HepG2 (cell line): ENCODE results near the gene CDIP1. TPM values are rescaled to one million over a fixed set of nuclear protein-coding genes. Genes with fewer than 3 reads are reported as not detected.
A peak's percentile ranks its signal among the peaks of the same experiment; 100 is the strongest.

Experiments
- ATF6 ChIP-seq: sonication (generic); formaldehyde crosslinking; conservative IDR thresholded peaks from 2 replicates; pipeline ENCODE4 v1.4.0; 2020; ENCODE audit warnings: missing genetic modification reagents
- CAMTA2 ChIP-seq: sonication (generic); formaldehyde crosslinking; IDR thresholded peaks from 2 replicates; pipeline ENCODE4 v1.4.0; 2020; ENCODE audit warnings: mild to moderate bottlenecking, missing genetic modification reagents, borderline replicate concordance
- EHMT2 ChIP-seq: fragments of 200-600 bp; sonication (generic); IDR thresholded peaks from 2 replicates; pipeline ENCODE4 v1.7.0; 2017; ENCODE audit warnings: antibody characterized with exemption, low read depth, low read length, borderline replicate concordance
- FOXK1 ChIP-seq: sonication (generic); formaldehyde crosslinking; IDR thresholded peaks from 2 replicates; pipeline ENCODE4 v1.4.0; 2020; ENCODE audit warnings: low read depth, missing genetic modification reagents, borderline replicate concordance
- HES4 ChIP-seq: sonication (generic); formaldehyde crosslinking; IDR thresholded peaks from 2 replicates; pipeline ENCODE4 v1.9.0; 2021; ENCODE audit warnings: mild to moderate bottlenecking, missing genetic modification reagents, borderline replicate concordance
- KAT8 ChIP-seq: IDR thresholded peaks from 2 replicates; pipeline ENCODE4 v1.6.1; 2016; ENCODE audit warnings: missing genetic modification reagents, missing compliant biosample characterization
- NCOA5 ChIP-seq: sonication (generic); formaldehyde crosslinking; IDR thresholded peaks from 2 replicates; pipeline ENCODE4 v1.4.0; 2020; ENCODE audit warnings: missing genetic modification reagents
- PCBP1 ChIP-seq: fragments of 200-400 bp; formaldehyde crosslinking; IDR thresholded peaks from 2 replicates; pipeline ENCODE4 v1.6.1; 2017; ENCODE audit warnings: mild to moderate bottlenecking, low read depth, low read length, borderline replicate concordance
- POLR2AphosphoS5 ChIP-seq: IDR thresholded peaks from 2 replicates; pipeline ENCODE4 v1.6.1; 2012; ENCODE audit warnings: low read depth, low read length
- TCF7L2 ChIP-seq: IDR thresholded peaks from 2 replicates; pipeline ENCODE4 v1.6.1; 2011; ENCODE audit warnings: mild to moderate bottlenecking, low read depth, low read length, moderate library complexity
- TEF ChIP-seq: sonication (generic); formaldehyde crosslinking; IDR thresholded peaks from 2 replicates; pipeline ENCODE4 v1.5.0; 2020; ENCODE audit warnings: missing genetic modification reagents
- ZBTB14 ChIP-seq: sonication (generic); formaldehyde crosslinking; IDR thresholded peaks from 2 replicates; pipeline ENCODE4 v1.4.0; 2020; ENCODE audit warnings: missing genetic modification reagents
- ZNF251 ChIP-seq: sonication (generic); formaldehyde crosslinking; IDR thresholded peaks from 2 replicates; pipeline ENCODE4 v1.9.0; 2021; ENCODE audit warnings: mild to moderate bottlenecking, missing genetic modification reagents
- ZNF276 ChIP-seq: sonication (generic); formaldehyde crosslinking; IDR thresholded peaks from 2 replicates; pipeline ENCODE4 v1.4.0; 2020; ENCODE audit warnings: mild to moderate bottlenecking, low read depth, missing genetic modification reagents
- ZNF564 ChIP-seq: sonication (generic); formaldehyde crosslinking; IDR thresholded peaks from 2 replicates; pipeline ENCODE4 v1.8.1; 2023; ENCODE audit warnings: mild to moderate bottlenecking, missing genetic modification reagents
- ZNF703 ChIP-seq: sonication (generic); formaldehyde crosslinking; IDR thresholded peaks from 2 replicates; pipeline ENCODE4 v1.5.1; 2020; ENCODE audit warnings: missing genetic modification reagents, mild to moderate bottlenecking, moderate library complexity, borderline replicate concordance
- ZNF709 ChIP-seq: sonication (generic); formaldehyde crosslinking; IDR thresholded peaks from 2 replicates; pipeline ENCODE4 v1.5.0; 2020; ENCODE audit warnings: mild to moderate bottlenecking, missing genetic modification reagents
- ZNF747 ChIP-seq: sonication (generic); formaldehyde crosslinking; IDR thresholded peaks from 2 replicates; pipeline ENCODE4 v1.8.1; 2023; ENCODE audit warnings: missing genetic modification reagents, mild to moderate bottlenecking, borderline replicate concordance
- ZNF782 ChIP-seq: sonication (generic); formaldehyde crosslinking; IDR thresholded peaks from 2 replicates; pipeline ENCODE4 v1.4.0; 2020; ENCODE audit warnings: missing genetic modification reagents, mild to moderate bottlenecking, borderline replicate concordance
- ZNF792 ChIP-seq: IDR thresholded peaks from 2 replicates; pipeline ENCODE4 v1.6.1; 2016
- ZNF878 ChIP-seq: sonication (generic); formaldehyde crosslinking; IDR thresholded peaks from 2 replicates; pipeline ENCODE4 v1.8.1; 2023; ENCODE audit warnings: mild to moderate bottlenecking, missing genetic modification reagents, moderate library complexity
- polyA plus RNA-seq, 8 experiments: library from polyadenylated mRNA; depleted of rRNA in 3 of 8; stranded (reverse) in 7 of 8; unstranded in 1 of 8; fragments of >200 nt; fragmentation: Illumina TruSeq in 4 of 8; extraction: Trizol in 4 of 8; gene quantifications; 2 replicates each; pipeline versions ENCODE4 v1.2.1 to v1.2.3, GENCODE V29; 2011 to 2016; ENCODE audit warnings: low read depth in 4 of 8, missing spikeins in 1 of 8, mixed read lengths in 1 of 8; ENCODE audit not compliant: insufficient read depth in 1 of 8
- total RNA-seq, 5 experiments: library from RNA; depleted of rRNA; stranded (reverse); fragments of >200 nt; fragmentation: Illumina TruSeq; extraction: Trizol; gene quantifications; 2 replicates each; pipeline ENCODE4 v1.2.3, GENCODE V29; 2016; ENCODE audit warnings: low read depth in 1 of 5

Gene CDIP1
- total and polyA plus RNA-seq, 2 of the 13 experiments (the other 11 are each of a cell fraction or from before 2014, with no cell fraction given), result 31.2 to 56.7 TPM

- 0 out of 2 replicates have a peak, but pooled peaks have one; percentile 39 for TF ChIP-seq FOXK1
- no peak for TF ChIP-seq TCF7L2
- TF ChIP-seq ZNF251 (CRISPR knock-in tag), result no peak
- TF ChIP-seq ZNF782 (CRISPR knock-in tag), result no peak; the same call in 1 of the 2 replicates
- peak; percentile 75; the same call in 1 of the 2 replicates for TF ChIP-seq ZNF564 (CRISPR knock-in tag)
- no peak; the same call in 1 of the 2 replicates for TF ChIP-seq HES4 (CRISPR knock-in tag)
- 0 out of 2 replicates have a peak, but pooled peaks have one; percentile 44 for TF ChIP-seq ZNF276 (CRISPR knock-in tag)
- 0 out of 2 replicates have a peak, but pooled peaks have one; percentile 24 for TF ChIP-seq ZNF792 (CRISPR knock-in tag)
- peak; percentile 56; the same call in 1 of the 2 replicates for TF ChIP-seq KAT8 (CRISPR knock-in tag)
- TF ChIP-seq ZNF747, result peak; percentile 68; the same call in 1 of the 2 replicates
- peak; percentile 67; the same call in 1 of the 2 replicates for TF ChIP-seq ZNF709 (CRISPR knock-in tag)
- no peak for TF ChIP-seq NCOA5 (CRISPR knock-in tag)
- peak; percentile 68 for TF ChIP-seq POLR2AphosphoS5
- TF ChIP-seq ATF6 (CRISPR knock-in tag), result no peak
- TF ChIP-seq ZBTB14, result no peak
- TF ChIP-seq TEF (CRISPR knock-in tag), result no peak; the same call in 1 of the 2 replicates
- no peak for TF ChIP-seq CAMTA2 (CRISPR knock-in tag)
- 0 out of 2 replicates have a peak, but pooled peaks have one; percentile 66 for TF ChIP-seq PCBP1
- 0 out of 2 replicates have a peak, but pooled peaks have one; percentile 60 for TF ChIP-seq ZNF703
- TF ChIP-seq EHMT2, result no peak
- TF ChIP-seq ZNF878 (CRISPR knock-in tag), result 0 out of 2 replicates have a peak, but pooled peaks have one; percentile 44
Measured at GRCh38 chr16:4461250-4462085, 77.1 kb downstream of the CDIP1 start (continued).
